ENCODE data around the gene CNTN4. TPM values are rescaled to one million over a fixed set of nuclear protein-coding genes. Genes with fewer than 3 reads are reported as not detected.

The CNTN4 gene
- total RNA-seq, 1 donor from 2014 or later, result 22.1 TPM

- Histone ChIP-seq H3K4me1 (no peaks in the 10 kb centered on the region), H3K36me3 (no peaks in the 10 kb centered on the region), H3K27ac (no peak overlapping the region), H3K4me3 (no peak overlapping the region), H3K9me3 (no peaks in the 10 kb centered on the region), H3K27me3 (no peaks in the 10 kb centered on the region)
- intact Hi-C loops (cut with DNase I), result no loop called here
- no peak for TF ChIP-seq POLR2AphosphoS5 (IDR thresholded peaks at IDR 0.05; ENCODE audit: insufficient read depth in 1 of 2, low read depth in 1 of 2)
- no peak for TF ChIP-seq CTCF (IDR thresholded peaks at IDR 0.05)
- no peak for TF ChIP-seq POLR2A (IDR thresholded peaks at IDR 0.05)
- no peak for DNase-seq (ENCODE audit: extremely low spot score in 2 of 2)
Observed at GRCh38 chr3:2166552-2166951, 67.9 kb downstream of the CNTN4 start.

- Histone ChIP-seq H3K9me3 (no peaks in the 10 kb centered on the region), H3K4me3 (no peak overlapping the region), H3K4me1 (no peaks in the 10 kb centered on the region), H3K36me3 (no peaks in the 10 kb centered on the region), H3K27ac (no peak overlapping the region), H3K27me3 (no peaks in the 10 kb centered on the region)
- intact Hi-C loops (cut with DNase I), result no loop called here
- no peak for DNase-seq (ENCODE audit: extremely low spot score in 2 of 2)
- TF ChIP-seq CTCF (IDR thresholded peaks at IDR 0.05) (no peak), POLR2AphosphoS5 (IDR thresholded peaks at IDR 0.05; ENCODE audit: insufficient read depth in 1 of 2, low read depth in 1 of 2) (no peak), POLR2A (IDR thresholded peaks at IDR 0.05) (no peak)
Observed at GRCh38 chr3:2172561-2173171, 74.0 kb downstream of the CNTN4 start.

GRCh38 chr3:2180634-2181033 lies 82.0 kb downstream of the CNTN4 start:
- no peaks in the 10 kb centered on the region for H3K4me1 ChIP-seq
- no peak overlapping the region for H3K27ac ChIP-seq
- H3K9me3 ChIP-seq, result no peaks in the 10 kb centered on the region
- intact Hi-C loops (cut with DNase I), result no loop called here
- H3K27me3 ChIP-seq, result no peaks in the 10 kb centered on the region
- H3K4me3 ChIP-seq, result no peak overlapping the region
- DNase-seq (ENCODE audit: extremely low spot score in 2 of 2), result no peak
- no peak for TF ChIP-seq CTCF (IDR thresholded peaks at IDR 0.05)
- TF ChIP-seq POLR2A (IDR thresholded peaks at IDR 0.05), result no peak
- TF ChIP-seq POLR2AphosphoS5 (IDR thresholded peaks at IDR 0.05; ENCODE audit: insufficient read depth in 1 of 2, low read depth in 1 of 2), result no peak
- H3K36me3 ChIP-seq, result no peaks in the 10 kb centered on the region

- H3K4me3 ChIP-seq, result no peak overlapping the region
- H3K9me3 ChIP-seq, result no peaks in the 10 kb centered on the region
- no peaks in the 10 kb centered on the region for H3K36me3 ChIP-seq
- H3K4me1 ChIP-seq, result no peaks in the 10 kb centered on the region
- no peak for TF ChIP-seq CTCF (IDR thresholded peaks at IDR 0.05)
- TF ChIP-seq POLR2A (IDR thresholded peaks at IDR 0.05), result no peak
- no peak for TF ChIP-seq POLR2AphosphoS5 (IDR thresholded peaks at IDR 0.05; ENCODE audit: insufficient read depth in 1 of 2, low read depth in 1 of 2)
- no peak overlapping the region for H3K27ac ChIP-seq
- DNase-seq (ENCODE audit: extremely low spot score in 2 of 2), result no peak
- intact Hi-C loops (cut with DNase I), result no loop called here
- H3K27me3 ChIP-seq, result no peaks in the 10 kb centered on the region
Observed at GRCh38 chr3:2198776-2199279, 100.2 kb downstream of the CNTN4 start.

GRCh38 chr3:2204054-2204453 lies 105.4 kb downstream of the CNTN4 start:
- no peaks in the 10 kb centered on the region for H3K9me3 ChIP-seq
- no peaks in the 10 kb centered on the region for H3K27me3 ChIP-seq
- no peaks in the 10 kb centered on the region for H3K36me3 ChIP-seq
- H3K27ac ChIP-seq, result no peak overlapping the region
- H3K4me3 ChIP-seq, result no peak overlapping the region
- H3K4me1 ChIP-seq, result no peaks in the 10 kb centered on the region
- intact Hi-C loops (cut with DNase I), result no loop called here
- DNase-seq (ENCODE audit: extremely low spot score in 2 of 2), result no peak
- TF ChIP-seq POLR2A (IDR thresholded peaks at IDR 0.05) (no peak), CTCF (IDR thresholded peaks at IDR 0.05) (no peak), POLR2AphosphoS5 (IDR thresholded peaks at IDR 0.05; ENCODE audit: insufficient read depth in 1 of 2, low read depth in 1 of 2) (no peak)

Data from vagina (tissue), 2 donors.